AG10803 (cell line): ENCODE results near the gene GRK2.

Experiments
- DNase-seq: peaks from one replicate; pipeline ENCODE4 v3.0.0; 2010; ENCODE audit warnings: low read depth
- H3K4me3 ChIP-seq: 2 replicates; pipeline ENCODE4 v1.5.1; 2011; ENCODE audit warnings: mild to moderate bottlenecking, low read length, control low read depth
- CTCF ChIP-seq: conservative IDR thresholded peaks from 2 replicates; pipeline ENCODE4 v1.5.1; 2011; ENCODE audit warnings: mild to moderate bottlenecking, low read length, control low read depth, inconsistent platforms

Gene GRK2

DNA sequence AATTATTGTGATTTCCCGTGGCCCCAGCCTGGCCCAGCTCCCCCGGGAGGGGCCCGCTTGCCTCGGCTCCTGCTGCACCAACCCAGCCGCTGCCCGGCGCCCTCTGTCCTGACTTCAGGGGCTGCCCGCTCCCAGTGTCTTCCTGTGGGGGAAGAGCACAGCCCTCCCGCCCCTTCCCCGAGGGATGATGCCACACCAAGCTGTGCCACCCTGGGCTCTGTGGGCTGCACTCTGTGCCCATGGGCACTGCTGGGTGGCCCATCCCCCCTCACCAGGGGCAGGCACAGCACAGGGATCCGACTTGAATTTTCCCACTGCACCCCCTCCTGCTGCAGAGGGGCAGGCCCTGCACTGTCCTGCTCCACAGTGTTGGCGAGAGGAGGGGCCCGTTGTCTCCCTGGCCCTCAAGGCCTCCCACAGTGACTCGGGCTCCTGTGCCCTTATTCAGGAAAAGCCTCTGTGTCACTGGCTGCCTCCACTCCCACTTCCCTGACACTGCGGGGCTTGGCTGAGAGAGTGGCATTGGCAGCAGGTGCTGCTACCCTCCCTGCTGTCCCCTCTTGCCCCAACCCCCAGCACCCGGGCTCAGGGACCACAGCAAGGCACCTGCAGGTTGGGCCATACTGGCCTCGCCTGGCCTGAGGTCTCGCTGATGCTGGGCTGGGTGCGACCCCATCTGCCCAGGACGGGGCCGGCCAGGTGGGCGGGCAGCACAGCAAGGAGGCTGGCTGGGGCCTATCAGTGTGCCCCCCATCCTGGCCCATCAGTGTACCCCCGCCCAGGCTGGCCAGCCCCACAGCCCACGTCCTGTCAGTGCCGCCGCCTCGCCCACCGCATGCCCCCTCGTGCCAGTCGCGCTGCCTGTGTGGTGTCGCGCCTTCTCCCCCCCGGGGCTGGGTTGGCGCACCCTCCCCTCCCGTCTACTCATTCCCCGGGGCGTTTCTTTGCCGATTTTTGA, 19.5 kb downstream of the GRK2 start:
- no peak for DNase-seq
- no peak overlapping the region for H3K4me3 ChIP-seq
- TF ChIP-seq CTCF = no peak

DNA sequence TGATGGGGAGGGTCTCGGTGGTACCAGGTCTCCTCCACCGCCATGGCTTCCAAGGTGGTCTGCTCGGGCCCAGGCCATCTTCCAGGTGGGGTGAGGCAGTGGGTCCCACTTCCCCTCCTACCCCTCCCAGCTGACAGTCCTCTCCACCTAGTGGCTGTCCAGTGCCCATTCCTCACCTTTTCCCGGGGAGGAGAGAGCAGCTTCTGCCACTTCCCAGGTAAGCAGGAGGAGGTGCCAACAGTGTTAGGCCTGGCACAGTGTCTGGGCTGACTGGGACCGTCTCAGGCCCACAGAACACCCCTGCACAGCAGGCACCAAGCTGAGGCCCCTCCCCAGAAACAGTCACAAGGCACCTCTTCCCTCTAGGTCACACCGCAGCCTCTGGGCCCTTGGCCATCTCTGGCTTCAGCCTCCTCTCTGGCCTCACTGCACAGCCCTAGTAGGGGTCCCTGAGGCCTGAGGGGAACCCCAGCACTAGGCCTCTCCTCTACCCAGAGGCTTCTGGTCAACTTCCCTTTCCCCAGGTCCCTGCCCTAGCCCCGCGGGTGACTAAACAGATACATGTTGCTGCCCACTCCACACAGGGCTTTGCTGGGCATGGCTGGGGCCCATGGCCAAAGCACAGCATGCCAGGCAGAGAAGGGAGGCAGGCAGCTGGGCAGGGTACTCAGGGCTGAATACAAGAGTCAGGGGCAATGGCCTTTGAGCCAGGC, 20.5 kb downstream of the GRK2 start:
- DNase-seq = no peak

GRCh38 chr11:67287355-67288197, 21.3 kb downstream of the GRK2 start:
- TF ChIP-seq CTCF = no peak
- peak overlapping the region; percentile 79 for H3K4me3 ChIP-seq
- no peak for DNase-seq

More for the DNA sequence above, 20.5 kb downstream of the GRK2 start:
- TF ChIP-seq CTCF = no peak
- H3K4me3 ChIP-seq = no peak overlapping the region

GRCh38 chr11:67288198-67288451, 21.9 kb downstream of the GRK2 start:
- H3K4me3 ChIP-seq = peak overlapping the region; percentile 79
- DNase-seq = no peak
- TF ChIP-seq CTCF = no peak

DNA sequence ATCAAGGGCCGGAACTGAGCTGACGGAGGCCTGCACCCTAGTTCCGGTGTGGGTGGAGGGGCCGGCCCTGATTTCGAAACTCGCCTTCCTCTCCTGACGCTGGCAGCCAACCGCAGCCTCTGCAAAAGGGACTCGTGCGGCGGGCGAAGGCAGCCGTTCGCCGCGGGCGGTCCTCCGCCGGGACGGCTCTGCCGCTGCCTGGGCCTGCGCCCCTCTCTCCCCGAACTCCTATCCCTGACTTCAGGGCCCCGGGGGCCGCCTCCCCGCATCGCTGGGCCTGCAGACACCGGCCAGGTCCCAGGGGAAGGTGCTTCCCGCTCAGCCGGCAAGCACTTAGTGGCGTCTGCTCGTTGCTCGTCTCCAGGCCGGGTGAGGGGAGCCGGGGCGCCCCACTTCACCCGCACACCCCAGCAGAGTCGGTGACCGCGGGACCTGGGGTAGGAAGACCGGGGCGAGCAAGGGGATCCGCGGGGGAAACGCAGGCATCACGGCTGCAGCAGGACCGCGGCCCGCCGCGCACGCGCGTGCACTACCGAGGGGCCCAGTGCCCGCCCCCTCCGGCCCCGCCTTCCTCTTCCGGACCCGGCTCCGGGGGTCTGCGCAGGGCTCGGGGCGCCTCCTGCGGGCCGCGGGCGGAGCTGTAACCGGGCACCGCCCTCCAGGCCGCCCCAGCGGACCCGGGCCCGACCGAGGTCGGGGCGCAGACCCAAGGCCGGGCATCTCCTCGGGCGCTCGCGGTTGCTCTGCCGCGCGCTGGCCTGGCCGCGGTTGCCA, 22.4 kb downstream of the GRK2 start:
- DNase-seq = peak; percentile 90
- no peak for TF ChIP-seq CTCF
- peak overlapping the region; percentile 79 for H3K4me3 ChIP-seq

DNA sequence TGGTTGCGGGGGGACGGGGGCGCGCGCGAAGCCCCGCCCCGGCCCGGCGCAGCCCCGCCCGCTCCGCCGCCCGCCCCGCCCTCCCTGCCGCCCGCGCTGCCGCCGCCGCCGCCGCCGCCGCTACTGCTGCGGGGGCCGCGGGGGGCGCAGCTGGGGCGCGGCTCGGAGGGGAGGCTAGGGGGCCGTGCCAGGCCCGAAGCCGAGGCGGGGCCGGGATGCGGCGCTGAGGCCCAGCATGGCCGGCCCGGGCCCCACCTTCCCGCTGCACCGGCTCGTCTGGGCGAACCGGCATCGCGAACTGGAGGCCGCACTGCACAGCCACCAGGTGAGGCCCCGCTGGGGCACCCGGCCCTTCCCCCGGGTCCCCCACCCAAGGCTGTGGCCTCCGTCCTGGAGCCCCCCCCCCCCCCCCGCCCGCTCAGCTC, 23.0 kb downstream of the GRK2 start, which contains the start of gene ANKRD13D:
ANKRD13D (plus strand) TSS at position 78 of the 425 bp plus-strand sequence; CDS start at position 236, 158 bp downstream.
- no peak for DNase-seq
- no peak for TF ChIP-seq CTCF
- H3K4me3 ChIP-seq = peak within 1 kb of the TSS; percentile 82
